ENCODE results near the gene DHRS4. TPM values are rescaled to one million over a fixed set of nuclear protein-coding genes. Genes with fewer than 3 reads are reported as not detected.

Gene DHRS4
- total RNA-seq (10 to 100 TPM; 11.1 to 21.4 (median 17.5) TPM), total RNA-seq (1.9 to 13.5 (median 7.6) reads per million in 29 experiments)
- total RNA-seq (2013), result 14.7 TPM

DNA sequence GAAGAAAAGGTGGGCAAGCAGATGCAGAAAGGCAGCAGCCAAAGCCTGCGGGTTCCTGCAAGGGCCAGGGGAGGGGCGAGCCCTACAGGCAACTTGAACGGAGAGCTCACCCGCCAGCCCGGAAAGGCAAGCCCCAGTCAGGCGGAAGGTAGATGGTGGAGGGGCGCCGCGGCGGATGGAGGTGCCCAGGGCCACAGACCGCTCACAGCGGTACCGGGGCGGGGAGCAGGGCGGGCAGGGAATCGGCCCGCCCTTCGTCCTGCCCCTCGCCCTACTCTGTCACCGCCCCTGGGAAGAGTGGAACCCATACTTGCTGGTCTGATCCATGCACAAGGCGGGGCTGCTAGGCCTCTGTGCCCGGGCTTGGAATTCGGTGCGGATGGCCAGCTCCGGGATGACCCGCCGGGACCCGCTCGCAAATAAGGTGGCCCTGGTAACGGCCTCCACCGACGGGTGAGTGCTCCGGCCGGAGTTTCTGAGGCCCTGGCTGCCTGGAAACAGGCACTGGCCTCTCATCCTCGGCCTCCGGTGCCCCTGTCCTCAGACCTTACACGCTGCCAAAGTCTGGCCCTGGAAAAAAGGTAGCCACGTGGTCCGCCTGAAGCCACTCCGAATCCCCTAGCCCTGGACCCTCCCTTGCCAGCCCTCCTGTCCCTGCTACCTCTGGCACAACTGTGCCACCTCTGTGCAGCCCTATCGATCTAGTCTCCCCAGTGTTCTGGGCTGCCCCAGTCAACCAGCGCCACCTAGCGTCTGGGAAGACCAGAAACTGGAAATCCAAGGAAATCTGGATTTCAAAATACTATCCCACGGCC is at the start of gene DHRS4:
TSS of gene DHRS4 (plus strand) at position 307 of the 815 bp plus-strand sequence. CDS start at position 326, 19 bp downstream.
- peak; percentile 96 to 99 (median 98) for ATAC-seq (replicated peaks in 1 of 4)
- under 1% methylated on average over 42 of the region's 44 CpGs for WGBS (ENCODE audit: insufficient coverage)
- POLR2A ChIA-PET, result no interaction called here

DNA sequence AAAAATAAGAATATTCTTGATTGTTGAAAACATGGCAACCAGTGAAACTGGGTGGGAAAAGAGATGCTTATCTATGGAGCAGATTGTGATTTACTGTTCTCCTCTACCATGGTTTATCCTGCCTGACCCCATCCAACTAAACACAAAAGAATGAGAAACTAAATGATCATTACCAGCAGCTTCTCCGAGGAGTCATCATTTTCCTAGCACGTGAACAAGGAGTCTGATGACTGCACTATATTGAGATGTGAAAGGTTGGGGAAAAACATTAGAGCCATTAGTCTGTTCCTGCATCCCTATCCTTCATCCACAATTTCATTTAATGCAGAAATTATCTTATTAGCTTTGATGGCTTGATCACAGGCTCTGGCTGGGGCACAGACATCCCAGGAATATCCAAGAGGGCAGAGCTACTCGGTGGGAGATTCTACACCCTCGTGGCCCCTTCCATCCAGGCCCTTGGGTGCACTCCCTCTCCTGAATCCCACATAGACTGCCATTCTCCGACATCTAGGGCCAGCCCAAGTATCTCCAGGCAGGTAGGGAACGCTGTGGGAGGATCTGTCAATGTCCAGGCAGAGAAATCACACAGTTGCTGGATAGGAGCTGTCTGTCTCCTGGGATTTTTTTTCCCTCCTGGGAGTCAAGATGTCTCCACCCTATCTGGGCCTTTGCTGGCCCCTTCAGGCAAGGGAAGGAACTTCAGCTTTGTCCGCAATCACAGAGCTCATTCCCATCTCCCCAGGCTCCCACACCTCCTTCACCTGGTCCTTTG is 43.3 kb upstream of the DHRS4 start:
- ATAC-seq (replicated peaks in 1 of 4), result no peak
- no peak overlapping the region for H3K27ac Mint-ChIP-seq
- Histone ChIP-seq H3K9me3 (no peaks in the 10 kb centered on the region), H3K4me3 (ENCODE audit: control insufficient read depth in 1 of 2, extremely low read depth in 1 of 2, low read length in 1 of 2) (no peak overlapping the region), H3K36me3 (ENCODE audit: control insufficient read depth in 2 of 2, extremely low read depth in 1 of 2, insufficient read depth in 1 of 2, low read length in 1 of 2) (no peaks in the 10 kb centered on the region), H3K27me3 (replicated peaks in 1 of 2; ENCODE audit: control insufficient read depth in 2 of 2, extremely low read depth in 1 of 2, insufficient read depth in 2 of 2, low read length in 1 of 2) (peaks cover 0 to 21% of the 10 kb centered on the region in 2 experiments), H3K4me1 (ENCODE audit: control insufficient read depth in 1 of 2, extremely low read depth in 1 of 2, insufficient read depth in 2 of 2, low read length in 2 of 2) (no peaks in the 10 kb centered on the region), H3K27ac (ENCODE audit: low read length) (no peak overlapping the region)
- POLR2A ChIA-PET, result interaction anchor here in 1 of 2 donors (0.6 kb wide), 1 partner anchor 23 kb away, joined by 3 read pairs; no protein-coding TSS in a partner anchor
- H3K36me3 Mint-ChIP-seq, result no peaks in the 10 kb centered on the region
- DNase-seq, result peak in 5 of 35 experiments; percentile 3 to 30 (median 4)
- no peaks in the 10 kb centered on the region for H3K9me3 Mint-ChIP-seq
- H3K4me1 Mint-ChIP-seq, result no peaks in the 10 kb centered on the region
- peaks cover 20 to 24% of the 10 kb centered on the region in 2 donors for H3K27me3 Mint-ChIP-seq
- WGBS (ENCODE audit: insufficient coverage), result 61% methylated on average over 3 of the region's 7 CpGs
- CTCF ChIA-PET, result interaction anchor here (0.6 to 1.7 kb wide), 4 partner anchors 253 to 321 kb away, joined by 3 to 9 read pairs (median 6); no protein-coding TSS in a partner anchor
- H3K4me3 Mint-ChIP-seq, result no peak overlapping the region

More for the DNA sequence above, at the start of gene DHRS4:
- Histone ChIP-seq H3K4me1 (ENCODE audit: control insufficient read depth in 1 of 2, extremely low read depth in 1 of 2, insufficient read depth in 2 of 2, low read length in 2 of 2) (peaks cover 5 to 19% of the 10 kb centered on the region in 2 experiments), H3K27ac (ENCODE audit: low read length) (peak within 1 kb of the TSS; percentile 64), H3K27me3 (replicated peaks in 1 of 2; ENCODE audit: control insufficient read depth in 2 of 2, extremely low read depth in 1 of 2, insufficient read depth in 2 of 2, low read length in 1 of 2) (no peaks in the 10 kb centered on the region), H3K36me3 (ENCODE audit: control insufficient read depth in 2 of 2, extremely low read depth in 1 of 2, insufficient read depth in 1 of 2, low read length in 1 of 2) (peaks cover 0 to 9% of the 10 kb centered on the region in 2 donors), H3K4me3 (ENCODE audit: control insufficient read depth in 1 of 2, extremely low read depth in 1 of 2, low read length in 1 of 2) (peak within 1 kb of the TSS; percentile 77 to 90), H3K9me3 (no peaks in the 10 kb centered on the region)
- peaks cover 27 to 33% (median 30%) of the 10 kb centered on the region in 3 donors for H3K4me1 Mint-ChIP-seq
- peak within 1 kb of the TSS; percentile 92 to 93 for H3K27ac Mint-ChIP-seq
- no peaks in the 10 kb centered on the region for H3K27me3 Mint-ChIP-seq
- H3K36me3 Mint-ChIP-seq, result peaks cover 22% of the 10 kb centered on the region
- CTCF ChIA-PET, result interaction anchor here (0.6 to 1.3 kb wide), 6 partner anchors 80 to 392 kb away, joined by 3 to 5 read pairs (median 4); partner anchors contain the start of genes DCAF11 (in 1 of the 2) and NRL (in 1 of the 2)
- peaks cover 0 to 3% (median 0%) of the 10 kb centered on the region in 3 donors for H3K9me3 Mint-ChIP-seq
- DNase-seq, result peak; percentile 50 to 89 (median 77)
- peak within 1 kb of the TSS; percentile 91 to 98 (median 95) for H3K4me3 Mint-ChIP-seq

GRCh38 chr14:23910876-23911210 is 42.7 kb upstream of the DHRS4 start:
- H3K27me3 Mint-ChIP-seq, result peaks cover 21 to 26% of the 10 kb centered on the region in 2 donors

DNA sequence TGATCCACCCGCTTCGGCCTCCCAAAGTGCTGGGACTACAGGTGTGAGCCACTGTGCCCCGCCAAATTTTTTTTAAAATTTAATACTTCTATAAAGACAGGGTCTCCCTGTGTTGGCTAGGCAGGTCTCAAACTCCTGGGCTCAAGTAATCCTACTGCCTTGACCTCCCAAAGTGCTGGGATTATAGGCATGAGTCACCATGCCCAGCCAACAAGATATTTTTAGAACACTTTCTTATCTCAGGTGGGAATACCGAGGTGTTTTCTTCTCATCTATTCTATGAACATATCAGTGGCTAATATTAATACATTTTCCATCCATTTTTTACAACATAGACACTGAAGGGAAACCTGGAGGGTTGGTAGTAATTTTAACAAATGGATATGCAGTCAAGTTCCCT is 38.0 kb upstream of the DHRS4 start:
- Histone ChIP-seq H3K27ac (ENCODE audit: low read length) (no peak overlapping the region), H3K36me3 (ENCODE audit: control insufficient read depth in 2 of 2, extremely low read depth in 1 of 2, insufficient read depth in 1 of 2, low read length in 1 of 2) (no peaks in the 10 kb centered on the region), H3K4me3 (ENCODE audit: control insufficient read depth in 1 of 2, extremely low read depth in 1 of 2, low read length in 1 of 2) (no peak overlapping the region), H3K9me3 (no peaks in the 10 kb centered on the region), H3K4me1 (ENCODE audit: control insufficient read depth in 1 of 2, extremely low read depth in 1 of 2, insufficient read depth in 2 of 2, low read length in 2 of 2) (no peaks in the 10 kb centered on the region), H3K27me3 (replicated peaks in 1 of 2; ENCODE audit: control insufficient read depth in 2 of 2, extremely low read depth in 1 of 2, insufficient read depth in 2 of 2, low read length in 1 of 2) (peaks cover 0 to 8% of the 10 kb centered on the region in 2 experiments)
- peaks cover 0 to 3% (median 3%) of the 10 kb centered on the region in 3 donors for H3K9me3 Mint-ChIP-seq
- no peak for ATAC-seq (replicated peaks in 1 of 4)
- no peak for DNase-seq
- 71% methylated on average over 1 of the region's 4 CpGs for WGBS (ENCODE audit: insufficient coverage)
- ChIA-PET CTCF (no interaction called here), POLR2A (no interaction called here)
- no peaks in the 10 kb centered on the region for H3K36me3 Mint-ChIP-seq
- no peak overlapping the region for H3K4me3 Mint-ChIP-seq
- H3K4me1 Mint-ChIP-seq, result no peaks in the 10 kb centered on the region
- H3K27ac Mint-ChIP-seq, result no peak overlapping the region
- H3K27me3 Mint-ChIP-seq, result peaks cover 13 to 18% of the 10 kb centered on the region in 2 donors

More at GRCh38 chr14:23910876-23911210, 42.7 kb upstream of the DHRS4 start:
- Mint-ChIP-seq H3K36me3 (no peaks in the 10 kb centered on the region), H3K9me3 (no peaks in the 10 kb centered on the region), H3K4me3 (no peak overlapping the region), H3K27ac (no peak overlapping the region), H3K4me1 (no peaks in the 10 kb centered on the region)
- H3K4me3 ChIP-seq (ENCODE audit: control insufficient read depth in 1 of 2, extremely low read depth in 1 of 2, low read length in 1 of 2), result no peak overlapping the region
- DNase-seq (no peak), ATAC-seq (replicated peaks in 1 of 4) (no peak)
- H3K36me3 ChIP-seq (ENCODE audit: control insufficient read depth in 2 of 2, extremely low read depth in 1 of 2, insufficient read depth in 1 of 2, low read length in 1 of 2), result no peaks in the 10 kb centered on the region
- ChIA-PET POLR2A (no interaction called here), CTCF (interaction anchor here (0.6 to 1.7 kb wide), 4 partner anchors 254 to 322 kb away, joined by 3 to 9 read pairs (median 6); no protein-coding TSS in a partner anchor)
- H3K27ac ChIP-seq (ENCODE audit: low read length), result no peak overlapping the region
- peaks cover 0 to 21% of the 10 kb centered on the region in 2 experiments for H3K27me3 ChIP-seq (replicated peaks in 1 of 2; ENCODE audit: control insufficient read depth in 2 of 2, extremely low read depth in 1 of 2, insufficient read depth in 2 of 2, low read length in 1 of 2)
- 80% methylated on average over 1 of the region's 3 CpGs for WGBS (ENCODE audit: insufficient coverage)
- H3K9me3 ChIP-seq, result no peaks in the 10 kb centered on the region
- no peaks in the 10 kb centered on the region for H3K4me1 ChIP-seq (ENCODE audit: control insufficient read depth in 1 of 2, extremely low read depth in 1 of 2, insufficient read depth in 2 of 2, low read length in 2 of 2)

GRCh38 chr14:23916004-23916403 is 37.6 kb upstream of the DHRS4 start:
- Mint-ChIP-seq H3K4me3 (no peak overlapping the region), H3K4me1 (no peaks in the 10 kb centered on the region), H3K9me3 (peaks cover 0 to 3% (median 3%) of the 10 kb centered on the region in 3 donors), H3K36me3 (no peaks in the 10 kb centered on the region), H3K27ac (no peak overlapping the region), H3K27me3 (peaks cover 13 to 18% of the 10 kb centered on the region in 2 donors)
- no peak overlapping the region for H3K27ac ChIP-seq (ENCODE audit: low read length)
- H3K9me3 ChIP-seq, result no peaks in the 10 kb centered on the region
- peaks cover 0 to 6% of the 10 kb centered on the region in 2 experiments for H3K27me3 ChIP-seq (replicated peaks in 1 of 2; ENCODE audit: control insufficient read depth in 2 of 2, extremely low read depth in 1 of 2, insufficient read depth in 2 of 2, low read length in 1 of 2)
- no peaks in the 10 kb centered on the region for H3K36me3 ChIP-seq (ENCODE audit: control insufficient read depth in 2 of 2, extremely low read depth in 1 of 2, insufficient read depth in 1 of 2, low read length in 1 of 2)
- DNase-seq, result no peak
- no peak for ATAC-seq (replicated peaks in 1 of 4)
- H3K4me1 ChIP-seq (ENCODE audit: control insufficient read depth in 1 of 2, extremely low read depth in 1 of 2, insufficient read depth in 2 of 2, low read length in 2 of 2), result no peaks in the 10 kb centered on the region
- CTCF ChIA-PET, result no interaction called here
- WGBS (ENCODE audit: insufficient coverage), result no CpG with 5 or more reads among the region's 3 CpGs
- POLR2A ChIA-PET, result no interaction called here
- no peak overlapping the region for H3K4me3 ChIP-seq (ENCODE audit: control insufficient read depth in 1 of 2, extremely low read depth in 1 of 2, low read length in 1 of 2)

DNA sequence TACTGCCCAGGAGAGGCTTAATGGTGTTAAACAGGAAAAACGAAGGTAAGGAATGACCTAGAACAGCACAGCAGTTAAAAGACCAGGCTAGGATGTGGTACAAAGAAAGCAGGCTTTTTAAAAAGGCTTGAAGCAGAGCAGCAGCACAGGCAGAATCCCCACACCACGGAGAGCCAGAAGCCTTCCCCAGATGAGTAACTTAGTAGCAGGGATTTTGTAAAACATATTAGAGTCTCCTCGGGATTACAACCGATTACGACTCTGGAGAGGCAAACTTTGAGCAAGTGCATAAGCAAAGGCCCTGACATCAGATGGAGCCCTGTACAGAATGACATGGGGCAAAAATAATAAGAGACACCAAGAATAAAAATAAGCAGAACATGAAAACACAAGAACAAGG is 37.1 kb upstream of the DHRS4 start:
- POLR2A ChIA-PET, result no interaction called here
- H3K4me3 ChIP-seq (ENCODE audit: control insufficient read depth in 1 of 2, extremely low read depth in 1 of 2, low read length in 1 of 2), result no peak overlapping the region
- no peaks in the 10 kb centered on the region for H3K9me3 ChIP-seq
- DNase-seq, result no peak
- H3K27me3 ChIP-seq (replicated peaks in 1 of 2; ENCODE audit: control insufficient read depth in 2 of 2, extremely low read depth in 1 of 2, insufficient read depth in 2 of 2, low read length in 1 of 2), result peaks cover 0 to 6% of the 10 kb centered on the region in 2 experiments
- no peak overlapping the region for H3K27ac ChIP-seq (ENCODE audit: low read length)
- H3K36me3 ChIP-seq (ENCODE audit: control insufficient read depth in 2 of 2, extremely low read depth in 1 of 2, insufficient read depth in 1 of 2, low read length in 1 of 2), result no peaks in the 10 kb centered on the region
- no peak for ATAC-seq (replicated peaks in 1 of 4)
- CTCF ChIA-PET, result no interaction called here
- Mint-ChIP-seq H3K27ac (no peak overlapping the region), H3K27me3 (peaks cover 13 to 18% of the 10 kb centered on the region in 2 donors), H3K36me3 (no peaks in the 10 kb centered on the region), H3K9me3 (peaks cover 0 to 3% (median 3%) of the 10 kb centered on the region in 3 donors), H3K4me3 (no peak overlapping the region), H3K4me1 (no peaks in the 10 kb centered on the region)
- H3K4me1 ChIP-seq (ENCODE audit: control insufficient read depth in 1 of 2, extremely low read depth in 1 of 2, insufficient read depth in 2 of 2, low read length in 2 of 2), result no peaks in the 10 kb centered on the region
- whole genome bisulfite sequencing (ENCODE audit: insufficient coverage), result 91% methylated on average over 3 of the region's 5 CpGs

Data from T-cell (primary cell).